HG02759 (cell line): ENCODE results near the gene OR10C1.
"Not testable (repeated sequence)": the region's sequence is repeated elsewhere in the genome, so short reads cannot be mapped to it uniquely, and the experiment has no call there.

ENCODE experiments used
- ATAC-seq: cut with Tn5 transposase; IDR thresholded peaks from one replicate; pipeline ENCODE4 v1.9.1; 2021; ENCODE audit warnings: mild to moderate bottlenecking, moderate library complexity; ENCODE audit not compliant: unreplicated experiment

OR10C1 gene, protein sequence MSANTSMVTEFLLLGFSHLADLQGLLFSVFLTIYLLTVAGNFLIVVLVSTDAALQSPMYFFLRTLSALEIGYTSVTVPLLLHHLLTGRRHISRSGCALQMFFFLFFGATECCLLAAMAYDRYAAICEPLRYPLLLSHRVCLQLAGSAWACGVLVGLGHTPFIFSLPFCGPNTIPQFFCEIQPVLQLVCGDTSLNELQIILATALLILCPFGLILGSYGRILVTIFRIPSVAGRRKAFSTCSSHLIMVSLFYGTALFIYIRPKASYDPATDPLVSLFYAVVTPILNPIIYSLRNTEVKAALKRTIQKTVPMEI

DNA sequence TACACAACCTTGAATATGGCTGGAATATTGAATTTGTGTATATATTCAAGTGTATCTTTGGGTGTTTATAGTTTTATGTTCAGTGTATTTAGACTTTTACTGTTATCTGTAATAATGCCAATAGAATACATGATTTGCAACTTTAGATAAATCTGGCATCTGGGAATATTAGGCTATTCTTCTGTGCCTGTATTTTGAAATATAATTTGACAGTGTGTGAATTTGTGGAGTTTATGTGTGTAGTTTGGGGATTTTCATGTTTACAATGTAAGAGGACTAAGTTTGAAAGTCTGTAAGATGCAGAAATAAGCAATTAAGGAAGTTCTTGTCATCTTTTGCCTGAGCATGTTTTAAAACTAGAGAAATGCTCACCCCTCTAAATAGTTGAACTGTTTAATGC, at the start of gene OR10C1:
Gene OR10C1 (plus strand): TSS at position 301 of the 400 bp plus-strand sequence. CDS start 710 bp downstream, outside the sequence.
- no peak for ATAC-seq

DNA sequence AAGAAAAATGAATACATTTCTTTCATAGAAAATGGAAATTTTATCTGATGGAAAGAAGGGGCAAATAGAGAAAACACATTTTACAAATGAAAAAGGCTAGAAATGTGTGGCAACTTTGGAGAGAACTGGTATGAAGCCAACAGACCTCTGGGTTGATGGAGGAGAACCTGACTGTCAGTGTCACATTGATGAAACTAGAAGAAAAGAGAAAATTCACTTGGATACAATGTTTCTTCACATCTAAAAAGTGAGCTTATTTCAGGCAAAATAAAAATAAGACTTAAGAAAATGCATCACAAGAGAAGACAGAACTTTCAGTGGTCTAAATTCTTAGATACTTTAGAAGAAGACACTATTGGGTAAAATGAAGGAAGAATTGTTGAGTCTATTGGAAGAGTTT, 43.8 kb upstream of the OR10C1 start, which contains the start of gene OR12D2:
Gene OR12D2 (plus strand): TSS at position 301 of the 400 bp plus-strand sequence. CDS start 1,069 bp downstream, outside the sequence.
- no peak for ATAC-seq

DNA sequence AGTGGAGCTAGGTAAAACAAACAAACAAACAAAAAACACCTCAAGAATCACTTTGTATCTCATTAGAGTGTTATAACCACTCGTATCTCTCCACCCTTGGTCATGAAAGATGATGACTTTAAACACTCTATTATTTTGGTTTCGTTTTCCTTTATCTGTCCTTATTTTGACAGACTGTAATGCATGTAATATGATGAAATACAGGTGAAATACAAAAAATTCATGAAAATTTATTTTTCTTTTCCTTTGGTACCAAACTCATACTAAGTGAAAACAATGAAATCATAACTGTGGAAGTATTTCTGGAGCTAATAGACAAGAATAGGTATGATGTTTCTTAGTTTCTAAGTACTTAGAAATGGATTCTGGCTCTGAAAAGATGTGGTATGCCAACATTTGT, 39.6 kb upstream of the OR10C1 start:
- ATAC-seq = no peak

DNA sequence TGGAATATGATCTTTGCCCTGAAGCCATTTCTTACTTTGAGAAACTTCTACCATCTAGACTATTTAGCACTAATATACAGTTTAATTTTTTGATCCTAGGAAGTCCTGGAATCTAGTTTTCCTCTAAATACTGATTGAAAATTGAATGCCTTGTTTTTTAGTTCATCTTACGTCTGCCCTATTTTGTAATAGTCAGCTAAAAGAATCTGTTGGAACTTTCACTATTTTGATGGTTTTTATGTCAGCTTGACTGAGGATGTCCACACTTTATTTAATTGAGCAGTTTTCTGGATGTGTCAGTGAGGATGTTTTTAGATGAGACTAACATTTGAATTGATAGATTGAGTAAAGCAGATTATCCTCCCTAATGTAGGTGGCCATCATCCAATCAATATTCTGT, 35.3 kb upstream of the OR10C1 start:
- ATAC-seq = no peak

DNA sequence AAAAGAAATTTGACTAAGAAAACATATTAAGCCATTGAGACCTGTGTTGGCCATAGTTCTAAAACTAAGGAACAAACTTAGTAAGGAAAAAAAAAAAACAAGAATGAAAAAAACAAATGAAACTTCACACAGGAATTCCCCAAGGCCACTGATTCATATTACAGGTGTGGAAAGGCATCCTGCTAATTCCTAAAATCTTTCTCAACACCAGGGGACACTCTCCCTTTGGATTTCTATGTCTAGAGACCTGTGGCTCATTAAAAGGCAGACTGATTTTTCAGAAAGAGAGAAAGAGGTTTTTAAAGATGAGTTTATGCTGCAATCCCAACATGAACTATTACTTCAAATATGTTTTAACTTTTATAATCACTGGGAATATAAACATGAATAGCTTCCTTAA, 24.5 kb upstream of the OR10C1 start, which contains the start of gene OR12D1:
Gene OR12D1 (plus strand): TSS at position 341 of the 400 bp plus-strand sequence.
- no peak for ATAC-seq

DNA sequence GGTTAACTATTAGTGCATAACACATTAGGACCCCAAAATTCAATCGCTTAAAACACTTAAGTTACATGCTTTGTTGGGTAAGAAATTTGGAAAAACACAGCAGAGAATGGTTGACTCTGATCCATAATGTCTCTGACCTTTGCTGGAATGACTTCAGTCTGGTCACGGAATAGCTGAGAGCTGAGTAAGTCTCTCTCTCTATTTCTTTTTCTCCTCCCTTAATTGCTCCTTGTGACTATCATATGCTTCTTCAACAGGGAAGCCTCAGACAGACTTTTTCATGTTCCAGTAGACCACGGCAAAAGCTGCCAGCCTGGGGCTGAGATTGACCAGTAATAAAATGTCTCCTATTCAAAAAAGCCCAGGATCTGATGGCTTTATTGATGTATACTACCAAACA, 19.6 kb upstream of the OR10C1 start:
- no peak for ATAC-seq

DNA sequence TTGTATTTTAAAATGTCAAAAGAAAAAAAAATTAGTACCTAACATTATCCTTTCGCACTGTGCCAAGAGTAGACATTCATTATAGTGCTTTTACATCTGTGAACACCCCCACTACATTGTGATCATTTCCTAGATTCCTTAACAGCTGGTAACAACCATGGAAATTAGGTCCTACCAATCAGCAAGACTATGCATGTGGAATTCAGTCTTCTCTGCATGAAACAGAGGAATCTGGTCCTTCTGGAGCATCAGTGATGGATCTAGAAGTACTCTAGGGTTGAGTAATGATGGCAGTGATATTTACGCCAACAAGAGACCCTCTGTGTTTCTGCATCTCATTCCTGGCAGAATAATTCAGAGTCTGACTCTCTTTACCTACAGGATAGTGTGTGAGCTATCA, 14.9 kb upstream of the OR10C1 start:
- ATAC-seq = no peak

DNA sequence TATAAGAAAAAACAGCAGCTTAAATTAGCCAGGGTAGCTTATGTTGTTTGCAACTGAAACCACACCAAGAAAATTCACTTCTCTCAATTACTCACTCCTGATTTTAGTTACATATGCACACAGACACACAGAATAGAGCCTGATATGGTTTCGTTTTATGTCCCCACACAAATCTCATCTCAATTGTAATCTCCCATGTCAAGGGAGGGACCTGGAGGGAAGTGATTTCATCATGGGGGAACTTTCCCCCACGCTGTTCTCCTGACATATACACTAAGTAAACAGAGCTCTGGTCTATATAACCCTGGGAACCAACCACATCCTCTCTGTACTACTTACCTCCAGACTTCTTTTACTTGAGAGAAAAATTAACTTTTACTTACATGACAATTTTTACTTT, 14.5 kb upstream of the OR10C1 start:
- ATAC-seq = no peak

DNA sequence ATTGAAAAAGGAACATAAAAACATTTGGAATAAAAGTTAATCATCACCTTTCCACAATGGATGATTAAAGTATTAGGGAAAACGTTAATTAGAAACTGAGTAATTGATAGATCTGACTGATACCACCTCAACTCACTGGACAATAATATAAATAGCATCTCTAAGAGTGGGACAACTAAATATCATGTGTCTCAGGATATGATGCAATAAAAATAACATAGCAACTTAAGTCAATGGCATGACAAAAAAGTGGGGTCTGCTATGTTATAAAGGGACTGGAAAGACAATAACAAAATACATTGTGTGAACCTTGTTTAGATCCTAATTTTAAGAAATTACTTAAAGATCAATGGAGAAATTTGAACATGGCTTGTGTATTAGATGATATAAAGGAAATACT, 14.0 kb upstream of the OR10C1 start:
- ATAC-seq = no peak

DNA sequence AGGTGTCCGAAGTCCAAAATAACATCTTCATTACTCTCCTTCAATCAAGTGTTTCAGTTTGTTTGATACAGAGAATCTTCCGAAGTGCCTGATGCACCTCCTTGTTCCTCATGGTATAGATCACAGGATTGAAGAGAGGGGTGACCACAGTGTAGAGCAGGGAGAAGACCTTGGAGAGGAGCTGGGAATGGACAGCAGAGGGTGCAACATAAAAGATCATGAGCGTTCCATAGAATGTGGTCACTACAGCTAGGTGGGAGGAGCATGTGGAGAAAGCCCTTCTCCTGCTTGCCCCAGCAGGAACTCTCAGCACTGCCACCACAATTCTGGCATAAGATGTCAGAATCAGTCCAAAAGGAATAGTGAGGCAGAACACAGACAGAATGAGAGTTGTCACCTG, 12.5 kb upstream of the OR10C1 start:
- ATAC-seq = no peak

DNA sequence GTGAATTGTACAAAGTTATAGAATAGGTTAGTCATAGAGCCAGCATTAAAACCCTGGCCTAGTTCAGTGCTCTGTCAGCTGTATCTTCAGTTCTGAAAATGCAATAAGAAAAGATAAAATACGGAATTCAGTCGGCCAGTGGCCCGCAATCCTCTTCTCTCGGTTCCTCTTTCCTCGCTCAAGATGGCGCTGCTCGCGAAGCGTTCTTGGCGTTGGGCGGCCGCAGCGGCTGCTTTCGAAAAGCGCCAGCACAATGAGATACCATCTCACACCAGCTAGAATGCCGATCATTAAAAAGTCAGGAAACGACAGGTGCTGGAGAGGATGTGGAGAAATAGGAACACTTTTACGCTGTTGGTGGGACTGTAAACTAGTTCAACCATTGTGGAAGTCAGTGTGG, 2.4 kb upstream of the OR10C1 start:
- ATAC-seq = not testable (repeated sequence)

DNA sequence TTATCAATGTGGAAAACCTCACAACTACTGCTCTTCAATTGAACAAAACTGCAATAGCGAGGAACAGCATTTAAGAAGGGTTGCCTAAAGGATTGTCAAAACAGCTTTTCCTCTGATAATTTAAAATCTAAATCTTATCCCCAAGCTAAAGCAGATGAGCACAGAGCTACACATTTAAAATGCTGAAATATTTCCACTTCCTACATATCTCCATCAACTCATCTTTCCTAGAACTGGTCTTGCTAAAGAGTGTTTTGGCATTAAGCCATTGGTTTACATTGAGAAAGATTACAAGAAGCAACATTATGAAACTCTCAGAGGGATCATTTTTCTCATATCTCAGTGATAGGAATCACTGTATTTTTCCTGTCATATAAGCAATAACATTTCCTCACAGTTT, 3.6 kb downstream of the OR10C1 start:
- ATAC-seq = no peak

DNA sequence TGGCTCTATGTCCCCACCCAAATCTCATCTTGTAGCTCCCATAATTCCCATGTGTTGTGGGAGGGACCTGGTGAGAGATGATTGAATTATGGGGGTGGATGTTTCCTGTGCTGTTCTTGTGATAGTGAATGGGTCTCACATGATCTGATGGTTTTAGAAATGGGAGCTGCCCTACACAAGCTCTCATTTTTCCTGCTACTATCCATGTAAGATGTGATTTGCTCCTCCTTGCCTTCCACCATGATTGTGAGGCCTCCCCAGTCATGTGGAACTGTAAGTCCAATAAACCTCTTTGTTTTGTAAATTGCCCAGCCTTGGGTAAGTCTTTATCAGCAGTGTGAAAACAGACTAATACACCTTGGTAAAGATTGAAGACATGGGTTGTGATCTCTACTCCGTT, 4.9 kb downstream of the OR10C1 start:
- not testable (repeated sequence) for ATAC-seq

DNA sequence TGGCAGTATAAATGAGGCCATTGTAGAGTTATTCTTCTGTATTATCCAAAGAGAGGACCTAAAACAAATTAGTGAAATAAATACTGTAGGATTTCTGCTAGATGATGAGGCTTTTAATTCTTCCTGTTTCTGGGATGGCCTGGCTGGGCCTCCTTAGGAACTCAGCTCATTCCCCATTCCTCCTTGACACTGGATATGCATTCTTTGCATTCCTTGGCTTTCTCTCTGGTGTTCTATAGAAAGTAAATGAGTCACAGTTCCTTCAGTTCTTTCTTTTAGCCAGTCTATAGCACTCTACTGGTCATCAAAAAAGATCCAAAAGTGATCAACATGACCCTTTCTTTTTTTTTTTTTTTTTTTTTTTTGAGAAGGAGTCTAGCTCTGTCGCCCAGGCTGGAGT, 8.6 kb downstream of the OR10C1 start:
- ATAC-seq = no peak

DNA sequence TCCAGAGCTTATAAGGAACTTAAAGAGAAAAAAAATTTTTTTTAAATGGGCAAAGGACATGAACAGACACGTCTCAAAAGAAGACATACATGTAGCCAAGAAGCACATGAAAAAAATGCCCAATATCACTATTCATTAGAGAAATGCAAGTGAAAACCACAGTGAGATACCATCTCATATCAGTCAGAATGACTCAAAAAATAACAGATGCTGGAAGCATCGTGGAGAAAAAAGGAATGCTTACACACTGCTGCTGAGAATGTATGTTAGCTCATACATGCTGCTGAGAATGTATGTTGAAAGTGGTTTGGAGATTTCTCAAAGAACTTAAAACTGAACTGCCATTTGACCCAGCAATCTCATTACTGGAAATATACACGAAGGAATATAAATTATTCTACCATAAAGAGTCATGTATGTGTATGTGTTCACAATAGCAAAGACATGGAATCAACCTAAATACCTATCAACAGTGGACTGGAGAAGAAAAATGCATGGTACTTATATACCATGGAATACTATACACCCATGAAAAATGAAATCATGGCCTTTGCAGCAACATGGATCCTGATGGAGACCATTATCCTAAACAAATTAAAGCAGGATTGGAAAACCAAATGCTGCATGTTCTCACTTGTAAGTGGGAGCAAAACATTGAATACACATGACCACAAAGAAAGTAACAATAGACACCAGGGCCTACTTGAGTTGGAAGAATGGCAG, 12.5 kb downstream of the OR10C1 start:
- no peak for ATAC-seq

DNA sequence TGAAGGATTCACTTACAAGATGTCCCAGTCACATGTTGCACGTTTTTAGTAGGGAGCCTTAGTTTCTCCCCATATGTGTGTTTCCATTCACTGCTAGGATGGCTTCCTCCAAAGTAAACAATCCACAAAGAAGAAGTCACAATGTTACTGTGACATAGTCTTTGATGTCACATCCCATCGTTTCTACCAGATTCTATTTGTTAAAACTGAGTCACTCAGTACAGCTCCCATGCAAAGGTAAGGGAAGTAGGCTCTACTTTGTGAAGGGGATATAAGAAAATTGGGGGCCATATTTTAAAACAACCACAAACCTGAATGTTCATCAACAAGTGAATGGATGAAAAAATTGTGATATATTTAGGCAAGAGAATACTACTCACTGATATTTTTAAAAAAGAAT, 17.9 kb downstream of the OR10C1 start, which contains the start of the genes OR11A1 and OR2H1:
Gene OR11A1 (minus strand): TSS at position 101 of the 400 bp plus-strand sequence. CDS start 29,430 bp downstream, outside the sequence.
Gene OR2H1 (plus strand): TSS at position 185 of the 400 bp plus-strand sequence. CDS start 4,615 bp downstream, outside the sequence.
- ATAC-seq = no peak

DNA sequence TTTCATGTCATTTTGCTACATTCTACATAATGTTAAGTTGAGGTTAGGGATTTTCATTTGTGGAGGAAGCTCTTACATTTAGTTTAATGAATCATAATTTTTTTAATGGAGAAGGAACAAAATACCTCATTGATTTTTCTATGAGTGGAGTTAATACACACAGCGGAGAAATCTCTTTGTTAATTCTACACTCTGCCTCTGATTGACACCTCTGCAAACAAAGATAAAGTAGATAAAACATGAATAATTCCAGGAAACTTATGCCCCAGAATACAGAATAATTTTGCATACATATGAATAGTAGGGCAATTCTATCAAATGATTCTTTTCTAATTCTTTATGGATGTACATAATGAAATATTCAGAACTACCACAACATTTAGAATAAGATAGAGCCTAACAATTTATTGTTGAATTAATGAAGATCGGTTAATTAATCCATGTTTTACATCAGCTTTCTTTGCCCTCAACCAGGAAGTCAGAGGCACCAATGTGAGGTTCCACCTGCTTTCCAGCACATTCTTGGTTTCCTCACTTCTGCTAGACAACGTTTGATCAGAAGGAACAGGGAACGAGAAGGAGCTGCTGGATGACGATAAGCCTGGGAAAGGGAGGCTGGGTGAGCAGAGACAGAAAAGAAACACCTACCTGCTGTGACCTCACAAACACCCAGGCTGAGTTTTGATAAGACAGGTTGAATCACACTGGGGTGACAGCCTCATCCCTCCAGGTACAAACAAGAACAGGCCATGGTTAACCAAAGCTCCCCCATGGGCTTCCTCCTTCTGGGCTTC, 22.1 kb downstream of the OR10C1 start:
- ATAC-seq = no peak

DNA sequence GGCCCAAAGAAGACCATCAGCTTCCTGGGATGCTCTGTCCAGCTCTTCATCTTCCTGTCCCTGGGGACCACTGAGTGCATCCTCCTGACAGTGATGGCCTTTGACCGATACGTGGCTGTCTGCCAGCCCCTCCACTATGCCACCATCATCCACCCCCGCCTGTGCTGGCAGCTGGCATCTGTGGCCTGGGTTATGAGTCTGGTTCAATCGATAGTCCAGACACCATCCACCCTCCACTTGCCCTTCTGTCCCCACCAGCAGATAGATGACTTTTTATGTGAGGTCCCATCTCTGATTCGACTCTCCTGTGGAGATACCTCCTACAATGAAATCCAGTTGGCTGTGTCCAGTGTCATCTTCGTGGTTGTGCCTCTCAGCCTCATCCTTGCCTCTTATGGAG, 22.9 kb downstream of the OR10C1 start:
- no peak for ATAC-seq

DNA sequence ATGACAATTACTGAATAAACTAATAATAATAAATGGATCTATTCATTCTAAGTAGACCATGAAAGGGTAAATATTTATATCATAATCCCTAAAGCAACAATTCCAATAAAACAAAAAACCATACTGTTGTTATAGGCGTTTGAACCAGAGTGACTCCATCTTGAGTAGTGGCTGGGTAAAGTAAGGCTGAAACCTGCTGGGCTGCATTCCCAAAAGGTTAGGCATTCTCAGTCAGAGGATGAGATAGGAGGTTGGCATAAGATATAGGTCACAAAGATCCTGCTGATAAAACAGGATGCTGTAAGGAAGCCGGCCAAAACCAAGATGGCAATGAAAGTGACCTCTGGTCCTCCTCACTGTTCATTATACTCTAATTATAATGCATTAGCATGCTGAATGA, 26.2 kb downstream of the OR10C1 start:
- no peak for ATAC-seq

DNA sequence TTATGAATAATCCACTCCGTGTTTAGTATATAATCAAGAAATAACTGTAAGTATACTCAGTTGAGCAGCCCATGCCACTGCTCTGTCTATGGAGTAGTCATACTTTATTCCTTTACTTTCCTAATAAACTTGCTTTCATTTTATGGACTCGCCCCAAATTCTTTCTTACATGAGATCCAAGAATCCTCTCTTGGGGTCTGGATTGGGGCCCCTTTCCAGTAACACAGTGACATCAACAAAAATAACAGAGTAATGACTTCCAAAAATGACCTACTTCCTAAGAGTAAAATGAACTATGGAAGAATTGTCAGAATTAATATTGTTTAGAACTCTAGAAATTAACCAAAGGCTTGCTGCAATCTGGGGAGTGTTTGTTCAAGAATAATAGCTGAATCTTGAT, 26.7 kb downstream of the OR10C1 start:
- ATAC-seq = no peak

DNA sequence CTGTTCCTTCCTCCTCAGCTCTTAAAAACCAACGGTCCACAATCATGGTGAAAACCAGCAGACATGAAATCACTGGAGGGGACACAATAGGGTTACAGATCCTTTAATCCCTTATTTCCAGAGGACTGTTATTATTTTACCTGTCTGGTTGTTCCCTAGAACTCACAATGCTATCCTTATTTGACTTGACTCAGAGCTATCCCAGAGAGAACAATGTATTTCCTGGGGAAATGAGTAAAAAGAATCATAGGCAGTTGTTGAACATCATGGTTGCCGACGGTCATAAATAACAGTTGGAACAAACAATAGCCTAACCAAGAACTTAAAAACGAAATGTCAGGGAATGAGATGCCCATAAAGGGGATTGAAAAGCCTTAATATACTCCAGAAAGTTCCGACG, 27.1 kb downstream of the OR10C1 start:
- ATAC-seq = no peak
